Activated naive CD8-positive, alpha-beta T cell treated with anti-CD3 and anti-CD28 coated beads, Interleukin-2, amount 50 U/mL, for 24 hours (primary cell): ENCODE results near the gene KDM6A.
"Not testable (repeated sequence)": the region's sequence is repeated elsewhere in the genome, so short reads cannot be mapped to it uniquely, and the experiment has no call there.

ENCODE experiments used
- ATAC-seq: fragments of 150-1000 bp; cut with Tn5 transposase; one replicate; pipeline ENCODE4 v1.10.0; 2021
- DNase-seq: peaks from one replicate; pipeline ENCODE4 v3.0.0; 2021
- H3K27ac Mint-ChIP-seq: one replicate; pipeline ENCODE4 v1.8.0; 2021; ENCODE audit warnings: mild to moderate bottlenecking, mixed read lengths
- H3K27me3 Mint-ChIP-seq: one replicate; pipeline ENCODE4 v1.8.0; 2021; ENCODE audit warnings: mixed read lengths
- H3K36me3 Mint-ChIP-seq: one replicate; pipeline ENCODE4 v1.8.0; 2021; ENCODE audit warnings: low read depth, mixed read lengths
- H3K4me1 Mint-ChIP-seq: one replicate; pipeline ENCODE4 v1.8.0; 2021; ENCODE audit warnings: mixed read lengths
- H3K4me3 Mint-ChIP-seq: one replicate; pipeline ENCODE4 v1.8.0; 2021; ENCODE audit warnings: mild to moderate bottlenecking, moderate library complexity, mixed read lengths
- H3K9me3 Mint-ChIP-seq: one replicate; pipeline ENCODE4 v1.8.0; 2021; ENCODE audit warnings: mixed read lengths

KDM6A gene

GRCh38 chrX:44978976-44979375 is 106.0 kb downstream of the KDM6A start:
- H3K4me1 Mint-ChIP-seq = peaks cover 19% of the 10 kb centered on the region
- no peak overlapping the region for H3K27ac Mint-ChIP-seq
- H3K36me3 Mint-ChIP-seq = peaks cover 19% of the 10 kb centered on the region

GRCh38 chrX:44980403-44980802 is 107.4 kb downstream of the KDM6A start:
- DNase-seq (no peak), ATAC-seq (no peak)
- Mint-ChIP-seq H3K4me1 (peaks cover 6% of the 10 kb centered on the region), H3K4me3 (no peak overlapping the region), H3K27ac (no peak overlapping the region), H3K27me3 (no peaks in the 10 kb centered on the region), H3K9me3 (no peaks in the 10 kb centered on the region), H3K36me3 (peaks cover 8% of the 10 kb centered on the region)

More at GRCh38 chrX:44978976-44979375, 106.0 kb downstream of the KDM6A start:
- Mint-ChIP-seq H3K9me3 (peaks cover 4% of the 10 kb centered on the region), H3K4me3 (no peak overlapping the region), H3K27me3 (no peaks in the 10 kb centered on the region)
- no peak for ATAC-seq
- no peak for DNase-seq

GRCh38 chrX:44980883-44981282 is 107.9 kb downstream of the KDM6A start:
- H3K27me3 Mint-ChIP-seq = no peaks in the 10 kb centered on the region
- no peak for ATAC-seq
- no peak for DNase-seq
- H3K27ac Mint-ChIP-seq = no peak overlapping the region
- peaks cover 6% of the 10 kb centered on the region for H3K4me1 Mint-ChIP-seq
- peaks cover 8% of the 10 kb centered on the region for H3K36me3 Mint-ChIP-seq
- no peaks in the 10 kb centered on the region for H3K9me3 Mint-ChIP-seq
- no peak overlapping the region for H3K4me3 Mint-ChIP-seq

GRCh38 chrX:44989995-44990770 is 117.2 kb downstream of the KDM6A start:
- Mint-ChIP-seq H3K4me3 (no peak overlapping the region), H3K9me3 (peaks cover 5% of the 10 kb centered on the region), H3K4me1 (peaks cover 21% of the 10 kb centered on the region), H3K36me3 (peaks cover 18% of the 10 kb centered on the region), H3K27me3 (no peaks in the 10 kb centered on the region), H3K27ac (no peak overlapping the region)
- no peak for ATAC-seq
- DNase-seq = no peak

- DNase-seq (no peak), ATAC-seq (no peak)
- Mint-ChIP-seq H3K4me1 (peaks cover 36% of the 10 kb centered on the region), H3K9me3 (peaks cover 4% of the 10 kb centered on the region), H3K4me3 (no peak overlapping the region), H3K27ac (no peak overlapping the region), H3K36me3 (peaks cover 14% of the 10 kb centered on the region), H3K27me3 (no peaks in the 10 kb centered on the region)
Measured at GRCh38 chrX:44992775-44993174, 119.8 kb downstream of the KDM6A start.

- Mint-ChIP-seq H3K27me3 (no peaks in the 10 kb centered on the region), H3K9me3 (no peaks in the 10 kb centered on the region), H3K36me3 (peaks cover 14% of the 10 kb centered on the region), H3K4me1 (peaks cover 58% of the 10 kb centered on the region), H3K27ac (no peak overlapping the region), H3K4me3 (no peak overlapping the region)
- ATAC-seq (peak; percentile 63), DNase-seq (no peak)
Measured at GRCh38 chrX:44996277-44996676, 123.3 kb downstream of the KDM6A start.

- no peak for ATAC-seq
Measured at GRCh38 chrX:44997282-44997812, 124.4 kb downstream of the KDM6A start.

GRCh38 chrX:44997888-44998287 is 124.9 kb downstream of the KDM6A start:
- Mint-ChIP-seq H3K4me1 (peaks cover 63% of the 10 kb centered on the region), H3K27me3 (no peaks in the 10 kb centered on the region), H3K9me3 (no peaks in the 10 kb centered on the region), H3K27ac (peak overlapping the region; percentile 65), H3K36me3 (peaks cover 12% of the 10 kb centered on the region), H3K4me3 (peak overlapping the region; percentile 28)
- ATAC-seq = no peak
- no peak for DNase-seq

More at GRCh38 chrX:44997282-44997812, 124.4 kb downstream of the KDM6A start:
- peaks cover 63% of the 10 kb centered on the region for H3K4me1 Mint-ChIP-seq
- H3K36me3 Mint-ChIP-seq = peaks cover 14% of the 10 kb centered on the region
- H3K27ac Mint-ChIP-seq = peak overlapping the region; percentile 65
- DNase-seq = no peak
- H3K4me3 Mint-ChIP-seq = peak overlapping the region; percentile 28
- no peaks in the 10 kb centered on the region for H3K27me3 Mint-ChIP-seq
- no peaks in the 10 kb centered on the region for H3K9me3 Mint-ChIP-seq

- H3K27ac Mint-ChIP-seq = peak overlapping the region; percentile 68
- not testable (repeated sequence) for DNase-seq, H3K4me3 Mint-ChIP-seq, H3K36me3 Mint-ChIP-seq, H3K27me3 Mint-ChIP-seq, H3K9me3 Mint-ChIP-seq
- ATAC-seq = peak; percentile 54
- H3K4me1 Mint-ChIP-seq = peaks cover 62% of the 10 kb centered on the region
Measured at GRCh38 chrX:44999237-44999636, 126.2 kb downstream of the KDM6A start.

GRCh38 chrX:44999872-45000271 is 126.9 kb downstream of the KDM6A start:
- H3K27me3 Mint-ChIP-seq, DNase-seq, ATAC-seq, H3K36me3 Mint-ChIP-seq, H3K9me3 Mint-ChIP-seq, H3K4me3 Mint-ChIP-seq: not testable (repeated sequence)
- Mint-ChIP-seq H3K27ac (peak overlapping the region; percentile 27), H3K4me1 (peaks cover 60% of the 10 kb centered on the region)

- peak overlapping the region; percentile 73 for H3K4me3 Mint-ChIP-seq
- H3K4me1 Mint-ChIP-seq = peaks cover 62% of the 10 kb centered on the region
- no peak for DNase-seq
- H3K36me3 Mint-ChIP-seq = peaks cover 13% of the 10 kb centered on the region
- H3K27me3 Mint-ChIP-seq = no peaks in the 10 kb centered on the region
- H3K9me3 Mint-ChIP-seq = no peaks in the 10 kb centered on the region
- no peak overlapping the region for H3K27ac Mint-ChIP-seq
- no peak for ATAC-seq
Measured at GRCh38 chrX:45001048-45001447, 128.1 kb downstream of the KDM6A start.

GRCh38 chrX:45003085-45003484 is 130.1 kb downstream of the KDM6A start:
- no peak for ATAC-seq
- no peak overlapping the region for H3K27ac Mint-ChIP-seq
- H3K4me1 Mint-ChIP-seq = peaks cover 60% of the 10 kb centered on the region
- peaks cover 21% of the 10 kb centered on the region for H3K36me3 Mint-ChIP-seq
- no peak for DNase-seq
- H3K9me3 Mint-ChIP-seq = peaks cover 8% of the 10 kb centered on the region
- H3K4me3 Mint-ChIP-seq = no peak overlapping the region
- no peaks in the 10 kb centered on the region for H3K27me3 Mint-ChIP-seq

GRCh38 chrX:45006002-45006800 is 133.2 kb downstream of the KDM6A start:
- peaks cover 51% of the 10 kb centered on the region for H3K4me1 Mint-ChIP-seq
- H3K27ac Mint-ChIP-seq = peak overlapping the region; percentile 37
- no peak for DNase-seq

GRCh38 chrX:45007598-45007997 is 134.6 kb downstream of the KDM6A start:
- ATAC-seq = no peak
- Mint-ChIP-seq H3K27me3 (no peaks in the 10 kb centered on the region), H3K27ac (no peak overlapping the region), H3K9me3 (peaks cover 8% of the 10 kb centered on the region), H3K36me3 (peaks cover 19% of the 10 kb centered on the region), H3K4me3 (no peak overlapping the region), H3K4me1 (peaks cover 43% of the 10 kb centered on the region)
- no peak for DNase-seq

More at GRCh38 chrX:45006002-45006800, 133.2 kb downstream of the KDM6A start:
- Mint-ChIP-seq H3K36me3 (peaks cover 17% of the 10 kb centered on the region), H3K4me3 (no peak overlapping the region), H3K9me3 (peaks cover 8% of the 10 kb centered on the region), H3K27me3 (no peaks in the 10 kb centered on the region)
- ATAC-seq = no peak
